ENCODE measurements around the gene CHPT1.

DNA sequence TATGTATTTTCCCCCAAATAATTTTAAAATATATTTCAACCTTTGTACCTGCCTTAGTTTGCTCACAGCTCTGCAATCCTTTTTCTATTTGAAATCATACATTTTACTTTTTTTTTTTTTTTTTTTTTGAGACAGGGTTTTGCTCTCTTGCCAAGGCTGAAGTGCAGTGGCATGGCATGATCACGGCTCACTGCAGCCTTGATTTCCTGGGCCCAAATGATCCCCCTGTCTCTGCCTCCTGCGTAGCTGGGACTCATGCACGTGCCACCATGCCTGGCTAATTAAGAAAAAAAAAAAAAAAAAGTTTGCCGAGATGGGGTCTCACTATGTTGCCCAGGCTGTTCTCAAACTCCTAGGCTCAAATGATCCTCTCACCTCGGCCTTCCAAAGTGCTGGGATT lies 43.1 kb downstream of the CHPT1 start:
- TF ChIP-seq, protein P1, sequence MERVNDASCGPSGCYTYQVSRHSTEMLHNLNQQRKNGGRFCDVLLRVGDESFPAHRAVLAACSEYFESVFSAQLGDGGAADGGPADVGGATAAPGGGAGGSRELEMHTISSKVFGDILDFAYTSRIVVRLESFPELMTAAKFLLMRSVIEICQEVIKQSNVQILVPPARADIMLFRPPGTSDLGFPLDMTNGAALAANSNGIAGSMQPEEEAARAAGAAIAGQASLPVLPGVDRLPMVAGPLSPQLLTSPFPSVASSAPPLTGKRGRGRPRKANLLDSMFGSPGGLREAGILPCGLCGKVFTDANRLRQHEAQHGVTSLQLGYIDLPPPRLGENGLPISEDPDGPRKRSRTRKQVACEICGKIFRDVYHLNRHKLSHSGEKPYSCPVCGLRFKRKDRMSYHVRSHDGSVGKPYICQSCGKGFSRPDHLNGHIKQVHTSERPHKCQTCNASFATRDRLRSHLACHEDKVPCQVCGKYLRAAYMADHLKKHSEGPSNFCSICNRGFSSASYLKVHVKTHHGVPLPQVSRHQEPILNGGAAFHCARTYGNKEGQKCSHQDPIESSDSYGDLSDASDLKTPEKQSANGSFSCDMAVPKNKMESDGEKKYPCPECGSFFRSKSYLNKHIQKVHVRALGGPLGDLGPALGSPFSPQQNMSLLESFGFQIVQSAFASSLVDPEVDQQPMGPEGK (CRISPR knock-in tag; IDR thresholded peaks at IDR 0.05; ENCODE audit: borderline replicate concordance), result no peak
- TF ChIP-seq ARNTL (CRISPR knock-in tag; IDR thresholded peaks at IDR 0.05; ENCODE audit: borderline replicate concordance, low read depth), result no peak
- TF ChIP-seq ZFP3 (CRISPR knock-in tag; IDR thresholded peaks at IDR 0.05), result no peak
- TF ChIP-seq ZNF8 (CRISPR knock-in tag; IDR thresholded peaks at IDR 0.05), result no peak
- TF ChIP-seq ZNF565 (CRISPR knock-in tag; conservative IDR thresholded peaks at IDR 0.05; ENCODE audit: low read depth), result no peak
